Stimulated activated CD8-positive, alpha-beta memory T cell treated with anti-CD3 and anti-CD28 coated beads, Interleukin-4, amount 100 ng/mL, for 4 hours (primary cell): ENCODE data around the gene EPGN.
"Not testable (repeated sequence)": the region's sequence is repeated elsewhere in the genome, so short reads cannot be mapped to it uniquely, and the experiment has no call there.

Experiments used
- DNase-seq, 2 donors: peaks; one replicate each; pipeline ENCODE4 v3.0.0-alpha.2; 2020; ENCODE audit warnings: low read depth in 2 of 2, low spot score in 1 of 2

Gene EPGN

GRCh38 chr4:74338792-74339333, 30.6 kb downstream of the EPGN start:
- DNase-seq = no peak

- DNase-seq = no peak
These were observed 31.2 kb downstream of the EPGN start for GRCh38 chr4:74339501-74339900.

- not testable (repeated sequence) for DNase-seq
These were observed 32.2 kb downstream of the EPGN start for GRCh38 chr4:74340421-74340820.

- DNase-seq = no peak
These were observed 35.8 kb downstream of the EPGN start for GRCh38 chr4:74344031-74344430.

DNA sequence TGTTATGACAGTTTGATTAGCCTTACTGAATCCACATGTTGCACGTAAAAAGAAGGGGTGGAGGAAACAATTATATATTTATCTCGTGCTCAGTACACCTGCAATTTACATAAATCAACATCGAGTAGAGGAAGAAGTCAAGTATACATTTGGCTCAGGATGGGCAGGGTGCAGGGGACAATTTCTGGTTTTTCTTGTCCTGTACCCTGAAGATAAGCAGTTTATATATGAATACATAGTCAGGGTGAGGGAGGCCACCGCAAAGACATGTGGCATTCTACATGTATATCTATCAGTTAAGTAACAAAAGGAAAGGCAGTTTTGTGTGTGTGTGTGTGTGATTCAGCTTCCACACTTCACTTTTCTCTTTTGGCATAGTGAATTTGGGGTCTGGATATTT, 45.6 kb downstream of the EPGN start:
- DNase-seq = no peak

- no peak for DNase-seq
These were observed 49.7 kb downstream of the EPGN start for GRCh38 chr4:74357965-74358364.

- no peak for DNase-seq
These were observed 53.4 kb downstream of the EPGN start for GRCh38 chr4:74361671-74362070.

DNA sequence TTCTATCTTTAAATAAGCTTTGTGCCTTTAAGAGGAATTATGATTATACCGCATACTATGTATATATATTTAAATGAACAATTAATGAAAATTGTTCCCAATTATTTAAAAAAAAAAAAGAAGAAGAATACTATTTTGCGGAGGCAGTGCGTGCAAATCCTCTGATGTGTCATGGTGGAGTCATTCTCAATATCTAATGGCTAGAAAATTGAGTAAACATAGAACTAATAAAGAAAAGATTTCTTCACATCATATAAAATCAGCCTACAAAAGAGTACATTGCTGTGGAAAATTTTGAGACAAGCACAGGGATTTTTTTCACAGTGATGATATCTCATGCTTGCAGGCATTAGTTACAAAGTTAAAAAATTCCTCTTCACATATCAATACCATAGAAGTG, 54.1 kb downstream of the EPGN start:
- DNase-seq = no peak

- DNase-seq = no peak
These were observed 56.0 kb downstream of the EPGN start for GRCh38 chr4:74364256-74364651.

DNA sequence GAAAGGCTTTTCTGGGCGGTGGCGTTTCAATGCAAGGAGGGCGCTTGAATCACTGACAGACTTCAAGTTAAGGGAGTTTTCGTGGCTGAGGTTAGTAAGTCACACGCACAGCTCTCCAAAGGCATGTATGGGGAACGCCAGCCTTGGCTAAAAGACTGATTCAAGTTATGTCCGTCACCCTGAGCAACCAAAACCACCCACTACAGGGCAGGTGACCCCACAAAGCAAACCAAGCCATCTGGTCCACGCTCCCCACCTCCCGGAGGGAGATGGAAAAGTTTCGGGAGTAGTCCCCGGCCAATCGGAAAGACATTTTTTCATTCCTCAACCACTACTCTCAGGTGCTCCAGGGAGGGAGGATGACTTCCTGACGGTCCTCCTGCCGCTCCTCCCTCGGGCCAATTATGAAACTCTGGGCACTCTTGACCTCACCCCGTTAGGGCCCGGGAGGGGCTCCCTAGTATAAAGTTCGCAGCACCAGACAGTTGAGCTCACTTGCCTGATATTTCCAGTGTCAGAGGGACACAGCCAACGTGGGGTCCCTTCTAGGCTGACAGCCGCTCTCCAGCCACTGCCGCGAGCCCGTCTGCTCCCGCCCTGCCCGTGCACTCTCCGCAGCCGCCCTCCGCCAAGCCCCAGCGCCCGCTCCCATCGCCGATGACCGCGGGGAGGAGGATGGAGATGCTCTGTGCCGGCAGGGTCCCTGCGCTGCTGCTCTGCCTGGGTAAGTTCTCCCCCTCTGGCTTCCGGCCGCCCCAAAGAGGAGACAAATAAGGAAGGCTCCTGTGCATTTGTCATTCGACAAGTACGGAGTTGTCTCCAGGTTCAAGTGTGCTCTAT, 56.6 kb downstream of the EPGN start, which contains the start of gene EREG:
Gene EREG (plus strand): TSS at position 494 of the 840 bp plus-strand sequence. CDS start 164 bp downstream, at position 658.
- DNase-seq = no peak

GRCh38 chr4:74365761-74366160, 57.5 kb downstream of the EPGN start:
- no peak for DNase-seq
